HG03571 (cell line): ENCODE measurements around the gene MTRFR.
"Not testable (repeated sequence)": the region's sequence is repeated elsewhere in the genome, so short reads cannot be mapped to it uniquely, and the experiment has no call there.

Source experiments
- ATAC-seq: cut with Tn5 transposase; IDR thresholded peaks from one replicate; pipeline ENCODE4 v1.9.1; 2021; ENCODE audit not compliant: unreplicated experiment

Gene MTRFR

DNA sequence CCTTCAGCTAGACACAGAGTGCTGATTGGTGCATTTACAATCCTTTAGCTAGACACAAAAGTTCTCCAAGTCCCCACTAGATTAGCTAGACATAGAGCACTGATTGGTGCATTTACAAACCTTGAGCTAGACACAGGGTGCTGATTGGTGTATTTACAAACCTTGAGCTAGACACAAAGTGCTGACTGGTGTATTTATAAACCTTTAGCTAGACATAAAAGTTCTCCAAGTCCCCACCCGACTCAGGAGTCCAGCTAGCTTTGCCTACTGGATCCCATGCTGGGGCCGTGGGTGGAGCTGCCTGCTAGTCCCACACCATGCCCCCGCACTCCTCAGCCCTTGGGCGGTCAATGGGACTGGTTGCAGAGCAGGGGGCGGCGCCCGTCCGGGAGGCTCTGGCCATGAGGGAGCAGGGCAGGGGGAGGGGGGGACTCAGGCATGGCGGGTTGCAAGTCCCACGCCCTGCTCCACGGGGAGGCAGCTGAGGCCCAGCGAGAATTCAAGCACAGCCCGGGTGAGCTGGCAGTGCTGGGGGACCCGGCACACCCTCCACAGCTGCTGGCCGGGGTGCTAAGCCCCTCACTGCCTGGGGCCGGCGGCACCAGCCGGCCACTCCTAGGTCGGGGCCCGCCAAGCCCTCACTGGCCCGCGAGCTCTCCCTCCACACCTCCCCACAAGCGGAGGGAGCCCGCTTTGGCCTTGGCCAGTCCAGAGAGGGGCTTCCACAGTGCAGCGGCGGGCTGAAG, 15.9 kb downstream of the MTRFR start:
- ATAC-seq: not testable (repeated sequence)

DNA sequence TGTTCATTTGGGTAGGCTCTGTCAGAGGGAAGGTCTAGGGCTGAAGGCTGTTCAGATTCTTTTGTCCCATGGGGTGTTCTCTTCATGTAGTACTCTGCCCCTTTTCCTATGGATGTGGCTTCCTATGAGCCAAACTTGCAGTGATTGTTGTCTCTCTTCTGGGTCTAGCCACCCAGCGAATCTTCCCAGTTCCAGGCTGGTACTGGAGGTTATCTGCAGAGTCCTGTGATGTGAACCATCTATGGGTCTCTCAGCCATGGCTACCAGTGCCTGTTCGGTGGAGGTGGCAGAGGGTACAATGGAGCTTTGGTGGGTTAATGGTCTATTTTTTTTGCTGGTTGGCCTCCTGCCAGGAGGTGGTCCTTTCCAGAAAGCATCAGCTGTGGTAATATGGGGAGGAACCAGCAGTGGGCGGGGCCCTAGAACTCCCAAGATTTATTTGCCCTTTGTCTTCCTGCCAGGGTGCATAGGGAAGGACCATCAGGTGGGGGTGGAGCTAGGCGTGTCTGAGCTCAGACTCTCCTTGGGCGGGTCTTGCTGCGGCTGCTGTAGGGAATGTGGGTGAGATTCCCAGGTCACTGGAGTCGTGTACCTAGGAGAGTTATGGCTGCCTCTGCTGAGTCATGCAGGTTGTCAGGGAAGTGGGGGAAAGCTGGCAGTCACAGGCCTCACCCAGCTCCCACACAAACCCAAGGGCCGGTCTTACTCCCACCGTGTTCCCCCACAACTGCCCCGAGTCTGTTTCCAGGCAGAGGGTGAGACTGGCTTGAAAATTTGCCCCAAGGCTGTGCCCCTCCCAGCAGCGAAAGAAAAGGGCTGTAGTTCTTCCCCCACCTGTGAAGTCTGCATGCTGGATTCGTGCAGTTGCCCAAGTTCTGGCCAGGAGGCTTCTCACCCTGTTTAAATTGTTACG, 17.5 kb downstream of the MTRFR start:
- no peak for ATAC-seq

DNA sequence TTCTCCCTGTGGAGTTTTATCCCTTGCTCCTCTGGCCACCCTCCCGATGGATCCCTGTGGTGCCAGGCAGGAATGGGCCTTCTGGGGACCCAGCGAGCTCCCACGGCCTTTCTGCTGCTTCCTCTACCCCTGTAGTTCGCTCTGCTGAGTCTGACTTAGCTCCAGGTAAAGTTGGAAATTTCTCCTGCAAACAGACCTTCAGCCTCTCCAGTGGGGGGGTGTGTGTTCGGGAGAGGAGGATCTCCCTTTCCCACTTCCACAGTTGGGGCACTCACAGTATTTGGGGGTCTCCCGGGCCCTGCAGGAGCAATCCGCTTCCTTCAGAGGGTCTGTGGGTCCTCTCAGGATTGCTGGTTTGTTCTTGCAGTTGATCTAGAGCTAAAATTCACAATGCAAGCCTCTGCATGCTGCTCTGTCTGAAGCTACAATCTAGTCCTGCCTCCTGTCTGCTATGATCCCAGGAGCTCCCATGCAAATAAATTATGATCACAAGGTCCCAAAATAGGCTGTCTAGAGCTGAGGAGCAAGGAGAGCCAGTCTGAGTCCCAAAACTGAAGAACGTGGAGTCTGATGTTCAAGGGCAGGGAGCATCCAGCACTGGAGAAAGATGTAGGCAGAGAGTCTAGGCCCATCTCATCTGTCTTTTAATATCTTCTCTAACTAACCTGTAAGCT, 18.3 kb downstream of the MTRFR start:
- no peak for ATAC-seq

DNA sequence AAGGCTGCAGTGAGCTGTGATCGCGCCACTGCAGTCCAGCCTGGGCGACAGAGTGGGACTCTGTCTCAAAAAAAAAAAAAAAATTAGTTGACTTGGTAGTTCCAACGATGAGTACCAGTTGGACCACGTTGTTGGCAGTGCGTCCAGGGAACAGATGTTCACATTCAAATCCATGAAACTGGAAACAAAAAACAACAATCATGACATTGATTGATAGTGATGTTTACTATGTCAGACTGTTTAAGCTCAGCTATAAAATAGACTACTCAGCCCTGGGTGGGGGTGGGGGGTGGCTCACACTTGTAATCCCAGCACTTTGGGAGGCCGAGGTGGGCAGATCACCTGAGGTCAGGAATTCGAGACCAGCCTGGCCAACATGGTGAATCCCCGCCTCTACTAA, 19.1 kb downstream of the MTRFR start:
- ATAC-seq: not testable (repeated sequence)

DNA sequence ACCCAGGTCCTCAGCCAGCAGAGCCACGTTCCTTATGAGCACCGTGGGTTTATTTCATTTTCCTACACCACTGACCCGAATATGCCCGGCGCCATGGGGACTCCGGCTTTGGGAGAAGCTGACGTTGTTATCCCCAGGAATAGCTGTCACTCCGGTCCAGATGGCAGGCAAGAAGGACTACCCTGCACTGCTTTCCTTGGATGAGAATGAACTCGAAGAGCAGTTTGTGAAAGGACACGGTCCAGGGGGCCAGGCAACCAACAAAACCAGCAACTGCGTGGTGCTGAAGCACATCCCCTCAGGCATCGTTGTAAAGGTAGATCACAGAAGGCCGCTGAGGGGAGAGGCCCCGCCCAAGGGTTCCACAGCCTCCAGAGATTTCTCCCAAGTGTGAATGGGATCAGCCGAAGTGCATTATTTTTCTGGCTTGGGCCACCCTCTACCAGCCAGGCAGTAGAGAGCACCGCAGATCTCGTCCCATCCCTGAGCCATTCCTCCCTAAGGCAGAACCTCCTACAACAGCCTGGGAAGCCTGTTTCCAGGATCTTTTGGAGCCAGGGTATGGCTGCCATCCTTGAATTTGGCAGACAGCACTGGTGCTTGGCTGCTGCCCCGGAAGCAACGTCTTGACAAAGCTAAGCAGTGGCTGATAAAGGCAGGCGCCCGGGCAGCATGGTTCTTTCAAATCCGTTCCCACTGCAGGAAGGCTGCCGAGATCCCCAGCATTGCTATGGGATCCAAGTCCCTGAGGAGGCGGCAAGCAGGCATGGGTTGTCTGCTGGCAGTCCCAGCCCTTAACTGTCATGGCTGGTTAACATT, 20.6 kb downstream of the MTRFR start:
- ATAC-seq: no peak

DNA sequence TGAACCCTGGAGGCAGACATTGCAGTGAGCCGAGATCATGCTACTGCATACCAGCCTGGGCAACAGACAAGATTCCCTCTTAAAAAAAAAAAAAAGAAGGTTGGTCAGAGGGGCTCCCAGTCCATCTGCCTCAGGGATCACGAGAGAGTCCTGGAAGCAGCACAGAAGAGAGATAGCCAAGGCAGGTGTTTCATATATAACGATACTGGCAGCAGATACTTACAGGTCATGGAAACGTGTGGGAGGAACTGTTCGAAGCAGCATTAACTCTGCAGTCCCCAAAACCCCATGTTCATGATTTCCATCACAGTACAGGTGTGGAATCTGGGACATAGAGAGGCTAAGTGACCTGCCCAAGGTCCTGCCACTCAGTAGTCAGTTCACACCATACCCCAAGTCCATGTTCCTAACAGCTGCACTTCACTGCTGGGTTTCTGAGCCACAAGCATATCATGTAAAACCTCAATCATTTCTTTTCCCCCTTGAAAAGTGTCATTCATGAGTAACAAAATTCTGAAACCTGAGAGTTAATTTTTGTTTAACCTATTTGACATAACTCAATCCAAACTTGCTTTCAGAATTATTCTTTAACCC, 21.7 kb downstream of the MTRFR start:
- ATAC-seq: no peak

DNA sequence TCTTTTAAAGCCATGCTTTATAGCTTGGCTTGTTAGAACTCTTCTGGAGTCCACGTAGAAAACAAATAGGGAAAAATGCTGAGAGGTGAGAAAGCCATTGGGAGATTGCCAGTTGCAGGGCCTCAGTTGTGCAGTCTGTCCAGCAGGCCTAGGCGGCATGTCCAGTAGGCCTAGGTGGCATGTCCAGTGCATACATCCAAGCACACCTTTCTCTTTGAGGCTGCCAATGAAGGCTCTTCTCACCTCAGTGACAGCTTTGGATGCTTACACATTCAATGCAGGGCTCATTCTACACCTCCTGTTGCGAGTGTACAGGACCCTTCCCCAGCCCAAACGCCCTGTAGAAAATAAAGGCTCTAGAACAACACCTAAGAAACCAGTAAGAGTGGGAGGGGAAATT, 25.4 kb downstream of the MTRFR start:
- no peak for ATAC-seq

DNA sequence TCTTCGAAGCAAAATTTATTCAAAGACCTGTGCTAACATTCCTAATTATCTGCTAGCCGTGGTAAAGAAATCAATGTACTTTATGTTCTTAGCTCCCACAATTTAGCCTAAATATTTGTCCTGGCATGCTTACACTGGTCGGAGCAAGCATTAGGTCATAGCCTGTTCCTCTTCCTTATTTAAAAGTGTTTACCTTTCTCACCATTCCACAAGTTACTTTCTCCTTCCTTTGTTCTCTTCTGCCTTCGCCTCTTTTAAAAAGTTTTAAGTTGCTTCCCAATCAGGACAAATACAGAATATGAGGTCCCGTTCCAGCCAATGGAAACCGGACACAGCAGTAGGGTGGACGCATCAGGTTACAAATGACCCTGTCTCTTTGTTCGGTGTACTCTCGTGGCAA, 26.8 kb downstream of the MTRFR start:
- ATAC-seq: no peak

DNA sequence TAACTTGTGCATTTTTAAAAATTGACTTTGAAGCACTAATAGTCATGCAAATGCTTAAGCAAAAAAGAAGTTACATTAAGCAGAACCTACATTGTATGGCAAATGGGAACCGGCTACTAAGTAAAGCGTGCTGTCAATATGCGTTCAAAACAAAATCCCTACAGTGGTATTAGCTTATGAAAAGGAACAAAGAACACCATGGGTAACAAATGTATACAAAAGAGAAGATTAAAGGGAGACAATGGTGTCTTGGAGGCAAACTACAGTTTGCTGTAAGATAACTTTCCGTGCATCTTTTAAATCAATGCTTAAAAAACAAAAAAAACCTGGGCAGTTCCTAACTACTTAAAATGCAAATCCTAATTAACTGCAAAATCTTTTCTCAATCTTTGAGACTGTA, 28.0 kb downstream of the MTRFR start:
- ATAC-seq: no peak

DNA sequence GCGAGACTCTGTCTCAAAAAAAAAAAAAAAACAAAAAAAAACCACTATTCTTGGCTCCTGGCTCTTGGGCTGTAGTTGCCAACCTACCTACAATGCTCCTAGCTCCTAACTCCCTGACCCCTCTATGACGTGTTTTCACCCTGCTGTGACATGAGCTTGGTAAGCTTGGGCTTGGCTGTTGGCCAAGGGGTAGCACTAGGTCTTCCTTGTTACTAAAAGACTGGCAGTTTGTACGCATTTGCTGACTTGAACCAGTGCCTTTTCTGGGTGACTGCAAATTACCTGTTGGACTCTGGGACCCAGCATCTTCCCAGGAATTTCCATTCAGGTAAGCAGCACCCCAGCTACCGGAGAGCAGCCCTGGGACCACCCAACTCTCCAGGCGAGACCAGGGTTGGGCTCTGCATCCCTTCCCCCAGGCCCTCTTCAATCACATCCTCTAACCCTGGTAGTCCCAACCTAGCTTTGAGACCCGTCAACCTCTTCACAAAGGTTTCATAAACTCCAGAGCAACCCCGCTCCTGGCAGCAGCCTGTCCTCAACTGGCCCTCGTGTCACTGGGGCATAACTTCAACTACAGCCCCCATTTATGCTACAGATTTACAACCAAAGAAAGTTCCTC, 30.1 kb downstream of the MTRFR start:
- ATAC-seq: no peak

DNA sequence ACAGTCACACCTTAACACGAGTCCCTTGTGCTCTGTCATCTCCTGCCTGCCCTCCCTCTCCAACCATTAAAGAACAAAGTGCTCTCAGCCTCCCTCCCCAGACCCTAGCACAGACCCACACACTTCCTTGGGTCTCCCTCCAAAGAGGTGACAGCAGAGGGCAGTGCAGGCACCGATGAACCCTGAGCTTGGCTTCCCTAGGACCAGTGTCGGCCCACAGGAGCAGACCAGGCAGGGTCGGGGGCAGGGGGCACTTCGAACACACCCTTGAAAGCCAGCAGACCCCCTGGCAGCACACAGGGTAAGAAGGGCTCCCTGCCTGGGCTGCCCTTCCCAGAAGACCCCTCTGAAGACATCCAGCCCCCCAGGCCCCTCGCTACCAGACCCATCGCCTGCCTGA, 31.4 kb downstream of the MTRFR start:
- ATAC-seq: no peak

DNA sequence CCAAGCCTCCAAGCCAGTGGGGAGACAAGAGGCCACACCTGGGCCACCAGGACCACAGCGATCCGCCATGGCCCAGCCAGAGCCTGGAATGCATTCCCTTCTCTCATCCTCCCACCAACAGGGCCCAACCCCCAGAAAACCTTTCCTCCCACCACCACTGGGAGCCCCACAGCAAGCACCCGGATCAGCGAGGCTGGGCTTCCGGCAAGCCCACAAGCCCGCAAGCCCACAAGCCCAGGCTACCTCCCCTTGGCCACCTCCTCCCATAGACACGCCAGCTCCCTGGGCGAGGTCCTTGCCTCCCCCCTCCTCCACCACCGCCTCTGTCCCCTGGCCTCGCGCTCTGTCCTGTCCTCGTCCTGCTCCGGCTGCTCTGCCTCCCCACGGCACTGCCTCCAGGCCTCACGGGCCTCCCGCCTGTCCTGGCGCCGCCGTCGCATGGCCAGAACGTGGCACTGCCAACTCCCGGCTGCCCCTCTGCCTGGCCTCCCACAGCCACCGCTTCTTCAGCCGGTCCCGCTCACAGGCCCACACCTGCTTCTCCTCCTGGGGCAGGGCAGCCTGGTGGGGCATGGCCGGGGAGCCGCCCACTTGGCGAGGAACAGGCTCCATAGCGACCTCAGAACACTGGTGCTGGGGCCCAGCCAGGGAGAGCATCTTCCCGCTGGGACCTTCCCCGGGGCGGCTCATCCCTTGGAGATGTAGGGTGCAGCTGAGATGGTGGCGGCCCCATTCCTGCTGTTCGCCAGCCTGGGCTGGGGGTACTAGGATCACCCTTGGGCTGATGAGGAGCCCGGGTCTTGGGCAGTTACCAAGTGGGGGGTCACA, 32.8 kb downstream of the MTRFR start:
- no peak for ATAC-seq

DNA sequence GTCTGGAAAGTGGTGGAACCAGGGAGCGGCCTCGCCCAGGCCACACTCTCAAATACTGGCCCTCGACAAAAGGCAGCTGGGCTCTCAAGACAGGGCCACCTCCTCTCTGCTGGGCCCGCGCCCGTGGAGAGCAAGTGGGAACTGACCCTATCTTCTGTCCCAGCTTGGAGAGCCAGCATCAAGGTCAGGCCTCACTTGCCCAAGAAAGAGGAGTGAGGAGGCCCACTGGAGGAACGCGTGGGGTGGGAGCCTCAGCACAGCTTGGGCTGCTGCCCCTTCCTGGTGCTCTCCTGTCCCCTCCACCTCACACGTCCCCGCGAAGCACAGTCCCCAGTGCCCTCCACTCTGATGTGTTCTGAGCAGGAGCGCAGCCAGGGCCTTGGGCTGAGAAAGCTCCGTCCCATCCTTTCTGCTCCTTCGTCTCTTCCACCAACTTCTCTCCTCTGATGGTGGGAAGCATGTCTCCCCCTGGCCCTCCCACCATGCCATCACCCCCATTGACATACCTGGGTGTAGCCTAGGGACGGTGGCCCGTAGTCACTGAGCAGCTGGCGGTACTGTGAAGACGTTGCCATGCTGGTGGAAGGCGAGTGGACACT, 33.5 kb downstream of the MTRFR start:
- ATAC-seq: no peak

DNA sequence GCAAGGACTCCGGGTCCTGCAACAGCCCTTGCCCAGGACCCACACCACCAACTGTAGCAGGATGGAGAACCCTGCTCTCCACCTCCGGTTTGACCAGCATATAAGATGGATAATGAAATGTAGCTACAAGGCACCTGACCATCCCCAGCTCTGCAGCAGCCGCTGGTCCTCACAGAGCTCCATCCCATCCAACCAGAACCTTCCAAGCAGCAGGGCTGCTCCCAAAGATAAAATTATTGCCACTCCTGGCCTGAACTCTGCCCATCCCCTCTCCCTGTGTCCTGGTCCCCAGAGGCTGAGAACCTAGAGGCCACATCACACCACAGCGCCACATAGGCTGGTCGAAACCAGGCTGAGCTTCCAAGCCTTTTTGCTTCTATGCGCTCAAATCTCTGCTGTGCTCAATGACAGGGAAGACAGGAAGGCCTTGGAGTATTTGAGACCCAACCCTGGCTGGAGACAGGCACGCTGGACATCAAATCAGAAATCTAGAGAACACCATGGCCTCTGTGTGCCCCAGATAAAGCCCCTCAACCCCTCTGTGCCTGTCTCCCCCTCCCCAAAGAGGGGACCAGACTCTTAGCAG, 34.2 kb downstream of the MTRFR start:
- no peak for ATAC-seq

DNA sequence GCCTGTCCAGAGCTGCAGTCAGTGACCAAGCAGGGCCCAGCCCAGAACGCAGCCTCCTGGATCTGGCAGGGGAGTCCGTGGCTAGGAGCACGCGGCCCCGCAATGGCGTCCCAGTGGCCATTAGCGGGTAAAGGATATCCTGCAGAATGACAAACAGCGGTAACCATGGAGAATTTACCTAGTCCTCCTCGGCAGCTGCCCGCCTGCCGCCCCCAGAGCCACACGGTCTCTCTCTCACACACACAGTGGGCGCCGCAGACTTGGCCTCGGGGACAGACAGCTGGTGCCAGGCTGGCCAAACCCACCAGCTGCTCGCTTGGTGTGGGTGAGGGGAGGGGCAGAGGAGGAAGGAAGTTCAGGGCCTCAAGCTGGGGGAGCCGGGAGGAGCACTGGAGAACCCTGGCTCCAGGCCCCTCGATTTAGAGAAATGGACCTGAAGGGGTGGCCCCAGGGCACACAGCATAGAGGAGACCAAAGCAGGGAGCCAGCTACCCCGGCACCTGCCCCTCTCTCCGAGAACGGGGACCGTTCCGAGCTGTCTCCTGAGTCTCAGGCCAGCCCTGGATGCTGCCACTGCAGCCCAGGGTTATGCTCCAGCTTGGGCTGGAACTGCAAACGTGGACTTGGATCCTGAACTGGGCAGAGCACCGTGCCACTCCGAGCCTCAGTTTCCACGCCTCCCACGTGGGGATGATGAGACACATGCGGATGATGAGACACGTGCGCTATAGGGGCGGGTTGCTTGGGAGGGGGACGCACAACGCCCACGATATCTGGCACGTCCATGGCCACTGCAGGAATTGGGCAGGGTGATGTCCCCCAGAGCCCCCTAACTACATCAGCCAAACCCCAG, 35.0 kb downstream of the MTRFR start:
- ATAC-seq: no peak

DNA sequence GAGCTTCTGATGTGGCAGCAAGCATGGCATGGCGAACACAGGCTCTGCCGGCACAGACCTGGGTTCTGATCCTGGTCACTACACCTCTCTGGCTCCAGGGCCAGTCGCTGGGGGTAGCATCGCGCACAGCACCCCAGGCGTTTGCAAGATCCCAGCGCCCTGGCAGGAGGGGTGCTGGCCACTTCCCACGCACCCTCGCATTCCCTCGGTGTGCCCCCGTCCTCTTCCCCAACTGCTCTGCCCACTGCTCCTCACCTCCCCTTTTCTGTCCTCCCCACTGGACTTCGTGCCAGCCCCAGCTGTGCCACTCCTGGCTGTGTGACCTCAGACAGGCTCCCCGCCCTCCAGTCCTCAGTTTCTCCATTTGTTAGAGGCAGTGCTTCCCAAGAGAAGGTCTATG, 35.6 kb downstream of the MTRFR start:
- no peak for ATAC-seq

DNA sequence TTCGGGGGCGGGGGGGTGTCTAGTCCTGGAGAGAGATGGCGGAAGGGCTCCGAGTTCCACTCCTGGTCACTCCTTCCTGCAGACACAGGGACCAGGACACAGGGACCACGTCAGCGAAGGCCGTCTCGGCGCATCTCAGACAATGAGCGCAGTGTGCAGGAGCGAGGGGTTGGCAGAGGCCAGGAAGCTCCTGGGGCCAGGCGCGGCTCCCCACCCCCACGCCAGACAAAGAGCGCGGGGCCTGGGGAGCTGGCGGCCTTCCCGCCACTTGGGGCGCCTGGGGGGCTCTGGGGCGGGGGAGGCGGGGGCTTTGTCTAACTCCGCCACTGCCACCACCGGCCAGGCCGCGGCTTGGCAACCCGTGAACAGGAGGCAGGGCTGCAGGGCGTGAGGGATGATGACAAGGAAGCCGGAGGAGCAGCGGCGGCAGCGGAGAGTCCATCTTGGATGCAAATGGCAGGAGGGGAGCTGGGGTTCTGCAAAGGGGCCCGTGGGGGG, 36.2 kb downstream of the MTRFR start:
- ATAC-seq: no peak

DNA sequence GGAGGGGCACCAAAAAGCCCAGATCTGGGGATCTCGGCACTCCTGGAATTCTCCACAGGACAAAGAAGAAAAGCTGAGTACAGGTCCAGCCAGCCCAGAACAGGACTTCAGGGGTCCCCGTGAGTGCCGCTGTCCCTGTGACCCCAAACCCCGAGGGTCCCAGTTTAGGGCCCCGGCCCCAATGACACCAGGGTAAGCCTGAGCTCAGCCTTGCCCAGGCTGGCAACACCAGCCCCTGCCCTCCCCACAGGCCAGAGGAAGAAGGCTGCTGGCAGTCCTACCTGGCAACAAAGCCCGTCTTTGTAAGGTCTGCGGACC, 36.6 kb downstream of the MTRFR start:
- ATAC-seq: no peak
